Activated CD4-positive, alpha-beta T cell treated with anti-CD3 and anti-CD28 coated beads, Interleukin-2, amount 50 U/mL, for 1 hour (primary cell): ENCODE results near the gene KNG1.
A peak's percentile ranks its signal among the peaks of the same experiment; 100 is the strongest.

Source experiments
- DNase-seq: peaks from one replicate; pipeline ENCODE4 v3.0.0-alpha.2; 2020

Gene KNG1

GRCh38 chr3:186713499-186713898 lies 3.7 kb upstream of the KNG1 start:
- DNase-seq = no peak

GRCh38 chr3:186719945-186720739 lies 3.0 kb downstream of the KNG1 start:
- DNase-seq = no peak

- no peak for DNase-seq
Observed at GRCh38 chr3:186722457-186722856, 5.3 kb downstream of the KNG1 start.

GRCh38 chr3:186724911-186725310 lies 7.8 kb downstream of the KNG1 start:
- no peak for DNase-seq

- no peak for DNase-seq
Observed at GRCh38 chr3:186732169-186732766, 15.1 kb downstream of the KNG1 start.

GRCh38 chr3:186742618-186743380 lies 25.6 kb downstream of the KNG1 start:
- DNase-seq = no peak

GRCh38 chr3:186743666-186744065 lies 26.5 kb downstream of the KNG1 start:
- no peak for DNase-seq

GRCh38 chr3:186746008-186746407 lies 28.8 kb downstream of the KNG1 start:
- DNase-seq = no peak

GRCh38 chr3:186750316-186750715 lies 33.2 kb downstream of the KNG1 start:
- no peak for DNase-seq

- DNase-seq = no peak
Observed at GRCh38 chr3:186751480-186751879, 34.3 kb downstream of the KNG1 start.

- no peak for DNase-seq
Observed at GRCh38 chr3:186754006-186754405, 36.8 kb downstream of the KNG1 start.

GRCh38 chr3:186754871-186755270 lies 37.7 kb downstream of the KNG1 start:
- no peak for DNase-seq

GRCh38 chr3:186757214-186757613 lies 40.1 kb downstream of the KNG1 start:
- DNase-seq = no peak

- DNase-seq = no peak
Observed at GRCh38 chr3:186757686-186758220, 40.6 kb downstream of the KNG1 start.

GRCh38 chr3:186759231-186759930 lies 42.2 kb downstream of the KNG1 start:
- DNase-seq = no peak

- no peak for DNase-seq
Observed at GRCh38 chr3:186760141-186760833, 43.1 kb downstream of the KNG1 start.

GRCh38 chr3:186760897-186761447 lies 43.8 kb downstream of the KNG1 start:
- no peak for DNase-seq

- DNase-seq = no peak
Observed at GRCh38 chr3:186772281-186772694, 55.1 kb downstream of the KNG1 start.

GRCh38 chr3:186772701-186773417 lies 55.7 kb downstream of the KNG1 start:
- DNase-seq = peak; percentile 45

GRCh38 chr3:186775999-186776398 lies 58.8 kb downstream of the KNG1 start:
- DNase-seq = no peak

GRCh38 chr3:186779204-186779603 lies 62.0 kb downstream of the KNG1 start:
- no peak for DNase-seq
